GM12874 (cell line): ENCODE measurements around the gene ZBTB16.

Experiments used
- CTCF ChIP-seq: IDR thresholded peaks from 2 replicates; pipeline ENCODE4 v1.5.1; 2011; ENCODE audit warnings: low read depth, mild to moderate bottlenecking, control low read depth, low read length, moderate library complexity; ENCODE audit not compliant: insufficient read depth

The ZBTB16 gene

GRCh38 chr11:114054806-114055205 is 4.7 kb upstream of the ZBTB16 start:
- no peak for TF ChIP-seq CTCF

DNA sequence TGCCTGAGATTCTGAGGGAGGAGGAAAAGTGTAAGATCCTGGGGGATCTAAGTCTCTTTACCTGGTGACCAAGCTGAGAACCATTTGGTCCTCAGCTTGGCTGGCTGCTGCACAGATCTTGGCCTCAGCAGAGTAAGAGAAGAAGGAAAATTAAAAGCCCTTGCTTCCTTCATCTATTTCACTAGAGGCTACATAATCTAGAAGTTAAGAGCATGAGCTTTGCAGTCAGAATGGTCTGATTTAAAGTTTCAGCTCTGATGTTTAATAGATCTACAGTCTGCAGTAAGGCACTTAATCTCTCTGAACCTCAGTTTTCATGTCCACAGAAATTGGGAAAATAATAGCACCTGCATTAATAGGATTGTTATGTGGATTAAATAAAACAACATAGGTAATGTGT is 3.1 kb upstream of the ZBTB16 start:
- TF ChIP-seq CTCF: no peak

GRCh38 chr11:114057147-114057546 is 2.4 kb upstream of the ZBTB16 start:
- TF ChIP-seq CTCF: no peak

DNA sequence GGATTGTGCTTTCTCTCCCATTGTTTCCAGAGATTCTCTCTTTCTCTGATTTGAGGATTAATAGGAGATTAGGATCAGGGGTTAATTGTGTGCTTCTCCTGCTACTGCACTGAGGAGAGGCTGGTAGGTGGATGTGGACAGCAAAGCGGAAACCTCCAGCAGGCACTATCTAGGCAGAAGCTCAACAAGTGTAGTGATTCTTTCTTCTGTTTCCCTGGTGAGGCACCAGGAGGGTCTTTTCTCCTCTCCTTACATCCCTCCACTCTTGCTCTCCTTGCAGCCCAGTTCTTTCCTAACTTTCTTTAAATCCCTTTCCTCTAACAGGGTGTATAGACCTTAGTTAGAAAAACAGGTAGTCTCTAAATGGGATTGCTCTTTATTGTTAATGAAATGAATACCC is 1.9 kb upstream of the ZBTB16 start:
- no peak for TF ChIP-seq CTCF

GRCh38 chr11:114058026-114058706 is 1.3 kb upstream of the ZBTB16 start:
- no peak for TF ChIP-seq CTCF

- TF ChIP-seq CTCF: no peak
Measured at GRCh38 chr11:114058871-114059277, 637 bp upstream of the ZBTB16 start.

GRCh38 chr11:114059984-114060391 is 477 bp downstream of the ZBTB16 start:
- no peak for TF ChIP-seq CTCF
